ENCODE data around the gene MORN5.

Gene MORN5

GRCh38 chr9:122126331-122127261, 33.1 kb upstream of the MORN5 start:
- peaks cover 22% of the 10 kb centered on the region for H3K4me1 ChIP-seq (ENCODE audit: insufficient read depth, low read length)
- H3K36me3 ChIP-seq (ENCODE audit: insufficient read depth, low read length) = no peaks in the 10 kb centered on the region
- no peak overlapping the region for H3K9ac ChIP-seq (ENCODE audit: low read length)
- peaks cover 0 to 11% of the 10 kb centered on the region in 2 donors for H3K27me3 ChIP-seq (ENCODE audit: control insufficient read depth in 1 of 2, insufficient read depth in 2 of 2, low read length in 2 of 2)
- no peak overlapping the region for H3K27ac ChIP-seq (ENCODE audit: low read depth, low read length)
- H3K9me3 ChIP-seq (ENCODE audit: low read length) = no peaks in the 10 kb centered on the region
- H3K4me3 ChIP-seq (ENCODE audit: low read depth in 1 of 2, low read length in 2 of 2) = peak overlapping the region; percentile 49 to 63

GRCh38 chr9:122127396-122127798, 32.3 kb upstream of the MORN5 start:
- H3K9me3 ChIP-seq (ENCODE audit: low read length) = no peaks in the 10 kb centered on the region
- H3K27me3 ChIP-seq (ENCODE audit: control insufficient read depth in 1 of 2, insufficient read depth in 2 of 2, low read length in 2 of 2) = peaks cover 0 to 11% of the 10 kb centered on the region in 2 donors
- H3K36me3 ChIP-seq (ENCODE audit: insufficient read depth, low read length) = no peaks in the 10 kb centered on the region
- peaks cover 27% of the 10 kb centered on the region for H3K4me1 ChIP-seq (ENCODE audit: insufficient read depth, low read length)
- H3K4me3 ChIP-seq (ENCODE audit: low read depth in 1 of 2, low read length in 2 of 2) = no peak overlapping the region
- H3K9ac ChIP-seq (ENCODE audit: low read length) = no peak overlapping the region
- H3K27ac ChIP-seq (ENCODE audit: low read depth, low read length) = no peak overlapping the region

GRCh38 chr9:122128007-122128968, 31.4 kb upstream of the MORN5 start:
- H3K27me3 ChIP-seq (ENCODE audit: control insufficient read depth in 1 of 2, insufficient read depth in 2 of 2, low read length in 2 of 2) = peaks cover 0 to 11% of the 10 kb centered on the region in 2 donors
- H3K36me3 ChIP-seq (ENCODE audit: insufficient read depth, low read length) = no peaks in the 10 kb centered on the region
- no peaks in the 10 kb centered on the region for H3K9me3 ChIP-seq (ENCODE audit: low read length)
- H3K27ac ChIP-seq (ENCODE audit: low read depth, low read length) = no peak overlapping the region
- H3K4me3 ChIP-seq (ENCODE audit: low read depth in 1 of 2, low read length in 2 of 2) = no peak overlapping the region
- peaks cover 27% of the 10 kb centered on the region for H3K4me1 ChIP-seq (ENCODE audit: insufficient read depth, low read length)
- H3K9ac ChIP-seq (ENCODE audit: low read length) = no peak overlapping the region

- Histone ChIP-seq H3K4me1 (ENCODE audit: insufficient read depth, low read length) (peaks cover 27% of the 10 kb centered on the region), H3K36me3 (ENCODE audit: insufficient read depth, low read length) (no peaks in the 10 kb centered on the region), H3K27me3 (ENCODE audit: control insufficient read depth in 1 of 2, insufficient read depth in 2 of 2, low read length in 2 of 2) (peaks cover 0 to 11% of the 10 kb centered on the region in 2 donors), H3K9ac (ENCODE audit: low read length) (no peak overlapping the region), H3K4me3 (ENCODE audit: low read depth in 1 of 2, low read length in 2 of 2) (no peak overlapping the region), H3K9me3 (ENCODE audit: low read length) (no peaks in the 10 kb centered on the region), H3K27ac (ENCODE audit: low read depth, low read length) (no peak overlapping the region)
Observed at GRCh38 chr9:122128969-122129343, 30.8 kb upstream of the MORN5 start.

GRCh38 chr9:122129969-122130368, 29.7 kb upstream of the MORN5 start:
- Histone ChIP-seq H3K27ac (ENCODE audit: low read depth, low read length) (no peak overlapping the region), H3K9ac (ENCODE audit: low read length) (no peak overlapping the region), H3K36me3 (ENCODE audit: insufficient read depth, low read length) (no peaks in the 10 kb centered on the region), H3K9me3 (ENCODE audit: low read length) (no peaks in the 10 kb centered on the region), H3K27me3 (ENCODE audit: control insufficient read depth in 1 of 2, insufficient read depth in 2 of 2, low read length in 2 of 2) (peaks cover 0 to 11% of the 10 kb centered on the region in 2 donors), H3K4me1 (ENCODE audit: insufficient read depth, low read length) (peaks cover 27% of the 10 kb centered on the region), H3K4me3 (ENCODE audit: low read depth in 1 of 2, low read length in 2 of 2) (no peak overlapping the region)

GRCh38 chr9:122130837-122131236, 28.9 kb upstream of the MORN5 start:
- Histone ChIP-seq H3K4me3 (ENCODE audit: low read depth in 1 of 2, low read length in 2 of 2) (no peak overlapping the region), H3K27ac (ENCODE audit: low read depth, low read length) (no peak overlapping the region), H3K9me3 (ENCODE audit: low read length) (no peaks in the 10 kb centered on the region), H3K27me3 (ENCODE audit: control insufficient read depth in 1 of 2, insufficient read depth in 2 of 2, low read length in 2 of 2) (peaks cover 0 to 11% of the 10 kb centered on the region in 2 donors), H3K9ac (ENCODE audit: low read length) (no peak overlapping the region), H3K36me3 (ENCODE audit: insufficient read depth, low read length) (no peaks in the 10 kb centered on the region), H3K4me1 (ENCODE audit: insufficient read depth, low read length) (peaks cover 20% of the 10 kb centered on the region)

GRCh38 chr9:122131401-122132001, 28.2 kb upstream of the MORN5 start:
- H3K36me3 ChIP-seq (ENCODE audit: insufficient read depth, low read length) = no peaks in the 10 kb centered on the region
- no peak overlapping the region for H3K9ac ChIP-seq (ENCODE audit: low read length)
- no peak overlapping the region for H3K4me3 ChIP-seq (ENCODE audit: low read depth in 1 of 2, low read length in 2 of 2)
- peaks cover 0 to 11% of the 10 kb centered on the region in 2 donors for H3K27me3 ChIP-seq (ENCODE audit: control insufficient read depth in 1 of 2, insufficient read depth in 2 of 2, low read length in 2 of 2)
- H3K27ac ChIP-seq (ENCODE audit: low read depth, low read length) = no peak overlapping the region
- no peaks in the 10 kb centered on the region for H3K9me3 ChIP-seq (ENCODE audit: low read length)
- H3K4me1 ChIP-seq (ENCODE audit: insufficient read depth, low read length) = peaks cover 13% of the 10 kb centered on the region

GRCh38 chr9:122132539-122132938, 27.2 kb upstream of the MORN5 start:
- Histone ChIP-seq H3K9me3 (ENCODE audit: low read length) (no peaks in the 10 kb centered on the region), H3K4me3 (ENCODE audit: low read depth in 1 of 2, low read length in 2 of 2) (no peak overlapping the region), H3K27ac (ENCODE audit: low read depth, low read length) (no peak overlapping the region), H3K27me3 (ENCODE audit: control insufficient read depth in 1 of 2, insufficient read depth in 2 of 2, low read length in 2 of 2) (peaks cover 0 to 3% of the 10 kb centered on the region in 2 donors), H3K9ac (ENCODE audit: low read length) (no peak overlapping the region), H3K4me1 (ENCODE audit: insufficient read depth, low read length) (peaks cover 13% of the 10 kb centered on the region), H3K36me3 (ENCODE audit: insufficient read depth, low read length) (no peaks in the 10 kb centered on the region)

GRCh38 chr9:122133263-122133983, 26.3 kb upstream of the MORN5 start:
- no peak overlapping the region for H3K9ac ChIP-seq (ENCODE audit: low read length)
- H3K4me1 ChIP-seq (ENCODE audit: insufficient read depth, low read length) = peaks cover 13% of the 10 kb centered on the region
- H3K9me3 ChIP-seq (ENCODE audit: low read length) = no peaks in the 10 kb centered on the region
- no peaks in the 10 kb centered on the region for H3K27me3 ChIP-seq (ENCODE audit: control insufficient read depth in 1 of 2, insufficient read depth in 2 of 2, low read length in 2 of 2)
- H3K27ac ChIP-seq (ENCODE audit: low read depth, low read length) = no peak overlapping the region
- no peak overlapping the region for H3K4me3 ChIP-seq (ENCODE audit: low read depth in 1 of 2, low read length in 2 of 2)
- H3K36me3 ChIP-seq (ENCODE audit: insufficient read depth, low read length) = no peaks in the 10 kb centered on the region

GRCh38 chr9:122133984-122134535, 25.6 kb upstream of the MORN5 start:
- no peaks in the 10 kb centered on the region for H3K27me3 ChIP-seq (ENCODE audit: control insufficient read depth in 1 of 2, insufficient read depth in 2 of 2, low read length in 2 of 2)
- peaks cover 13% of the 10 kb centered on the region for H3K4me1 ChIP-seq (ENCODE audit: insufficient read depth, low read length)
- H3K4me3 ChIP-seq (ENCODE audit: low read depth in 1 of 2, low read length in 2 of 2) = no peak overlapping the region
- H3K9me3 ChIP-seq (ENCODE audit: low read length) = no peaks in the 10 kb centered on the region
- no peaks in the 10 kb centered on the region for H3K36me3 ChIP-seq (ENCODE audit: insufficient read depth, low read length)
- no peak overlapping the region for H3K27ac ChIP-seq (ENCODE audit: low read depth, low read length)
- no peak overlapping the region for H3K9ac ChIP-seq (ENCODE audit: low read length)

All from muscle layer of colon (tissue), 2 donors.